IMR-90 (cell line): Measurements from ENCODE around the gene SLC2A6. TPM values are rescaled to one million over a fixed set of nuclear protein-coding genes. Genes with fewer than 3 reads are reported as not detected.

Experiments
- ATAC-seq: fragments of 200-7000 bp; cut with Tn5 transposase; 2 replicates; pipeline ENCODE4 v1.9.1; 2020; ENCODE audit warnings: low read depth, mild to moderate bottlenecking, moderate library complexity
- BruUV-seq: library from RNA; stranded (reverse); fragments of 400-500 nt; replicated peaks from 2 replicates; lab custom pipeline; 2021; lab: Mats Ljungman, UMichigan
- CTCF ChIA-PET: fragments of 300-600 bp; formaldehyde crosslinking; extraction: SDS; loops from one replicate; lab custom pipeline; 2021; ENCODE audit warnings: antibody characterized with exemption; lab: Yijun Ruan, JAX
- POLR2A ChIA-PET: fragments of 300-600 bp; sonication (Branson Sonifier 250); formaldehyde crosslinking; loops from one replicate; lab custom pipeline; 2022; ENCODE audit warnings: antibody characterized with exemption; ENCODE audit not compliant: unreplicated experiment; lab: Charles Lee
- DNase-seq: peaks from one replicate; pipeline ENCODE4 v3.0.0; 2013
- H2AFZ ChIP-seq: replicated peaks from 2 replicates; pipeline ENCODE3; 2013; ENCODE audit warnings: low read length, mild to moderate bottlenecking; ENCODE audit not compliant: poor library complexity
- H2AK5ac ChIP-seq: 2 replicates; pipeline ENCODE4 v1.6.1; 2013; ENCODE audit warnings: low read depth, low read length, inconsistent platforms
- H2AK9ac ChIP-seq: replicated peaks from 2 replicates; pipeline ENCODE3; 2013; ENCODE audit warnings: mild to moderate bottlenecking, low read depth, low read length, moderate library complexity; ENCODE audit not compliant: poor library complexity
- H2BK120ac ChIP-seq: 2 replicates; pipeline ENCODE4 v1.6.1; 2013; ENCODE audit warnings: low read depth, low read length, inconsistent platforms
- H2BK15ac ChIP-seq: 3 replicates; pipeline ENCODE4 v1.6.1; 2013; ENCODE audit warnings: low read depth, low read length, inconsistent platforms
- H2BK20ac ChIP-seq: 2 replicates; pipeline ENCODE4 v1.6.1; 2013; ENCODE audit warnings: low read depth, mild to moderate bottlenecking, inconsistent platforms, low read length, moderate library complexity
- H2BK5ac ChIP-seq: 2 replicates; pipeline ENCODE4 v1.6.1; 2013; ENCODE audit warnings: mild to moderate bottlenecking, low read depth, low read length, inconsistent platforms; ENCODE audit not compliant: poor library complexity, severe bottlenecking
- H3K14ac ChIP-seq: replicated peaks from 2 replicates; pipeline ENCODE4 v1.6.1; 2013; ENCODE audit warnings: low read depth, low read length, inconsistent platforms
- H3K18ac ChIP-seq: 2 replicates; pipeline ENCODE4 v1.6.1; 2013; ENCODE audit warnings: low read depth, low read length, control low read depth
- H3K23ac ChIP-seq: 2 replicates; pipeline ENCODE4 v1.6.1; 2013; ENCODE audit warnings: low read depth, low read length, inconsistent platforms
- H3K27ac ChIP-seq: 2 replicates; pipeline ENCODE4 v1.5.1; 2013; ENCODE audit warnings: mild to moderate bottlenecking, control low read depth, low read length; ENCODE audit not compliant: insufficient read depth
- H3K27me3 ChIP-seq: 2 replicates; pipeline ENCODE4 v1.6.1; 2013; ENCODE audit warnings: low read length; ENCODE audit not compliant: control insufficient read depth, insufficient read depth
- H3K36me3 ChIP-seq: 2 replicates; pipeline ENCODE4 v1.6.1; 2013; ENCODE audit warnings: low read length, mixed read lengths; ENCODE audit not compliant: control insufficient read depth, insufficient read depth
- H3K4ac ChIP-seq: 2 replicates; pipeline ENCODE4 v1.6.1; 2013; ENCODE audit warnings: low read depth, low read length, inconsistent platforms
- H3K4me1 ChIP-seq: 2 replicates; pipeline ENCODE4 v1.6.1; 2013; ENCODE audit warnings: low read length, mixed read lengths; ENCODE audit not compliant: control insufficient read depth, insufficient read depth
- H3K4me2 ChIP-seq: 2 replicates; pipeline ENCODE4 v1.6.1; 2013; ENCODE audit warnings: low read depth, mild to moderate bottlenecking, control low read depth, low read length, moderate library complexity
- H3K4me3 ChIP-seq: 2 replicates; pipeline ENCODE4 v1.5.1; 2013; ENCODE audit warnings: low read depth, mild to moderate bottlenecking, control low read depth, low read length, moderate library complexity; ENCODE audit not compliant: insufficient read depth
- H3K56ac ChIP-seq: 2 replicates; pipeline ENCODE4 v1.6.1; 2013; ENCODE audit warnings: low read length, inconsistent platforms; ENCODE audit not compliant: insufficient read depth; ENCODE audit errors: extremely low read depth
- H3K79me1 ChIP-seq, 2 experiments: 2 replicates each; pipeline ENCODE4 v1.6.1; 2013; ENCODE audit warnings: low read length in 2 of 2, inconsistent platforms in 1 of 2, low read depth in 1 of 2
- H3K9ac ChIP-seq: 2 replicates; pipeline ENCODE4 v1.6.1; 2013; ENCODE audit warnings: low read depth, low read length, control low read depth
- H3K9me1 ChIP-seq: 2 replicates; pipeline ENCODE4 v1.6.1; 2013; ENCODE audit warnings: low read length, inconsistent platforms; ENCODE audit not compliant: insufficient read depth
- H3K9me3 ChIP-seq: 2 replicates; pipeline ENCODE4 v1.6.1; 2013; ENCODE audit warnings: low read length; ENCODE audit not compliant: control insufficient read depth, insufficient read depth
- H4K20me1 ChIP-seq: 2 replicates; pipeline ENCODE4 v1.6.1; 2013; ENCODE audit warnings: low read length, inconsistent platforms; ENCODE audit not compliant: insufficient read depth
- H4K5ac ChIP-seq: 2 replicates; pipeline ENCODE4 v1.6.1; 2013; ENCODE audit warnings: mild to moderate bottlenecking, low read depth, low read length, control low read depth
- H4K8ac ChIP-seq, 2 experiments: 2 replicates each; pipeline ENCODE4 v1.6.1; 2013; ENCODE audit warnings: low read depth in 2 of 2, low read length in 2 of 2, control low read depth in 1 of 2, inconsistent platforms in 1 of 2
- H4K91ac ChIP-seq: 2 replicates; pipeline ENCODE4 v1.6.1; 2013; ENCODE audit warnings: low read depth, low read length, inconsistent platforms; ENCODE audit not compliant: insufficient read depth
- CEBPB ChIP-seq: IDR thresholded peaks from 2 replicates; pipeline ENCODE4 v1.6.1; 2012; ENCODE audit warnings: low read depth, low read length, improper control_type of control experiment
- ELK1 ChIP-seq: fragments of 150-350 bp; IDR thresholded peaks from 2 replicates; pipeline ENCODE4 v1.6.1; 2016; ENCODE audit warnings: low read depth, mild to moderate bottlenecking, low read length, moderate library complexity, borderline replicate concordance
- MAFK ChIP-seq: IDR thresholded peaks from 2 replicates; pipeline ENCODE4 v1.6.1; 2012; ENCODE audit warnings: low read depth, low read length, improper control_type of control experiment
- MAZ ChIP-seq: IDR thresholded peaks from 2 replicates; pipeline ENCODE4 v1.6.1; 2012; ENCODE audit warnings: low read depth, mild to moderate bottlenecking, low read length, improper control_type of control experiment, moderate library complexity, borderline replicate concordance
- NFE2L2 ChIP-seq: fragments of 150-350 bp; IDR thresholded peaks from 2 replicates; pipeline ENCODE4 v1.6.1; 2016; ENCODE audit warnings: low read depth, mild to moderate bottlenecking, low read length
- POLR2A ChIP-seq: IDR thresholded peaks from 2 replicates; pipeline ENCODE4 v1.6.1; 2012; ENCODE audit warnings: mild to moderate bottlenecking, low read depth, low read length
- RCOR1 ChIP-seq: IDR thresholded peaks from 2 replicates; pipeline ENCODE4 v1.6.1; 2012; ENCODE audit warnings: mild to moderate bottlenecking, low read length, improper control_type of control experiment; ENCODE audit not compliant: insufficient replicate concordance
- SMC3 ChIP-seq: fragments of 150-350 bp; IDR thresholded peaks from 2 replicates; pipeline ENCODE4 v1.6.1; 2016; ENCODE audit warnings: low read depth, mild to moderate bottlenecking, antibody characterized with exemption, low read length, moderate library complexity
- USF2 ChIP-seq: fragments of 150-350 bp; IDR thresholded peaks from 2 replicates; pipeline ENCODE4 v1.6.1; 2017; ENCODE audit warnings: mild to moderate bottlenecking, antibody characterized with exemption, low read length, low read depth
- WGBS, 2 experiments: methylation state at CpG; one replicate each; pipeline versions ENCODE4 v1.1.5 to v1.1.7; 2013; ENCODE audit warnings: missing lambda C conversion rate in 2 of 2; ENCODE audit not compliant: insufficient read length in 1 of 2; ENCODE audit errors: extremely low coverage in 2 of 2; 5-methylcytosine and 5-hydroxymethylcytosine counted together
- dilution Hi-C: fragments of 300-500 bp; cut with HindIII; formaldehyde crosslinking; loops from one replicate; pipeline ENCODE4 v1.14.3; 2018; ENCODE audit warnings: low sequenced_read_pairs; ENCODE audit not compliant: unreplicated experiment
- in situ Hi-C: fragments of 300-500 bp; cut with MboI; formaldehyde crosslinking; loops from 3 replicates; pipeline ENCODE4 v1.14.3; 2019; ENCODE audit warnings: low sequenced_read_pairs, inconsistent platforms, mixed read lengths
- intact Hi-C: fragments of 100-400 bp; cut with micrococcal nuclease; formaldehyde crosslinking; loops from 2 replicates; pipeline ENCODE4 v1.10.0; 2022
- polyA plus RNA-seq, 3 experiments: library from polyadenylated mRNA; depleted of rRNA; stranded (reverse); fragments of >200 nt; gene quantifications; 2 replicates each; pipeline ENCODE4 v1.2.3, GENCODE V29; 2012; ENCODE audit warnings: low replicate concordance in 1 of 3
- total RNA-seq: library from RNA; depleted of rRNA; stranded (reverse); fragments of >200 nt; gene quantifications from 2 replicates; pipeline ENCODE4 v1.2.3, GENCODE V29; 2012

The SLC2A6 gene
- total and polyA plus RNA-seq, 2 of the 4 experiments (the other 2 are of a cell fraction): 2.9 to 8.5 TPM

GRCh38 chr9:133516256-133516960 lies 37.5 kb upstream of the SLC2A6 start:
- no peak overlapping the region for H3K18ac ChIP-seq
- no peak overlapping the region for H4K5ac ChIP-seq
- H2AK5ac ChIP-seq: no peak overlapping the region
- no peak overlapping the region for H2BK5ac ChIP-seq
- 43% methylated on average over 5 of the region's 11 CpGs; no CpG with 5 or more reads in 1 of the 2 experiments for WGBS, 2 experiments
- dilution Hi-C loops: no loop called here
- no peak for DNase-seq
- no peak overlapping the region for H2AFZ ChIP-seq
- no peak overlapping the region for H3K14ac ChIP-seq
- H4K91ac ChIP-seq: no peak overlapping the region
- no peak overlapping the region for H4K8ac ChIP-seq
- H2AK9ac ChIP-seq: no peak overlapping the region
- no peaks in the 10 kb centered on the region for H3K4me1 ChIP-seq
- intact Hi-C loops: no loop called here
- H3K4ac ChIP-seq: no peak overlapping the region
- TF ChIP-seq CEBPB (no peak), POLR2A (no peak), NFE2L2 (no peak), RCOR1 (no peak), SMC3 (no peak), MAZ (no peak), USF2 (no peak), MAFK (no peak), ELK1 (no peak)
- no peak overlapping the region for H3K4me2 ChIP-seq
- no peak overlapping the region for H3K56ac ChIP-seq
- H3K9ac ChIP-seq: no peak overlapping the region
- peaks cover 3% of the 10 kb centered on the region; the same call in 1 of the 2 replicates for H4K20me1 ChIP-seq
- in situ Hi-C loops: no loop called here
- no peak for ATAC-seq
- no peaks in the 10 kb centered on the region for H3K79me1 ChIP-seq
- H3K23ac ChIP-seq: no peak overlapping the region
- no peak overlapping the region for H3K27ac ChIP-seq
- no peak overlapping the region for H2BK20ac ChIP-seq
- no peaks in the 10 kb centered on the region for H3K9me3 ChIP-seq
- peaks cover 56% of the 10 kb centered on the region for H3K27me3 ChIP-seq
- H3K36me3 ChIP-seq: no peaks in the 10 kb centered on the region
- POLR2A ChIA-PET: no interaction called here
- BruUV-seq: no TSS peak
- no peak overlapping the region for H2BK120ac ChIP-seq
- CTCF ChIA-PET: no interaction called here
- H3K4me3 ChIP-seq: no peak overlapping the region
- peaks cover 6% of the 10 kb centered on the region; the same call in 1 of the 2 replicates for H3K9me1 ChIP-seq
- H2BK15ac ChIP-seq: no peak overlapping the region
